ENCODE data around the gene NOTUM.
"Not testable (repeated sequence)": the region's sequence is repeated elsewhere in the genome, so short reads cannot be mapped to it uniquely, and the experiment has no call there.

Gene NOTUM

GRCh38 chr17:81957691-81958432 is 3.1 kb downstream of the NOTUM start:
- no peak for DNase-seq (ENCODE audit: low read depth)

DNA sequence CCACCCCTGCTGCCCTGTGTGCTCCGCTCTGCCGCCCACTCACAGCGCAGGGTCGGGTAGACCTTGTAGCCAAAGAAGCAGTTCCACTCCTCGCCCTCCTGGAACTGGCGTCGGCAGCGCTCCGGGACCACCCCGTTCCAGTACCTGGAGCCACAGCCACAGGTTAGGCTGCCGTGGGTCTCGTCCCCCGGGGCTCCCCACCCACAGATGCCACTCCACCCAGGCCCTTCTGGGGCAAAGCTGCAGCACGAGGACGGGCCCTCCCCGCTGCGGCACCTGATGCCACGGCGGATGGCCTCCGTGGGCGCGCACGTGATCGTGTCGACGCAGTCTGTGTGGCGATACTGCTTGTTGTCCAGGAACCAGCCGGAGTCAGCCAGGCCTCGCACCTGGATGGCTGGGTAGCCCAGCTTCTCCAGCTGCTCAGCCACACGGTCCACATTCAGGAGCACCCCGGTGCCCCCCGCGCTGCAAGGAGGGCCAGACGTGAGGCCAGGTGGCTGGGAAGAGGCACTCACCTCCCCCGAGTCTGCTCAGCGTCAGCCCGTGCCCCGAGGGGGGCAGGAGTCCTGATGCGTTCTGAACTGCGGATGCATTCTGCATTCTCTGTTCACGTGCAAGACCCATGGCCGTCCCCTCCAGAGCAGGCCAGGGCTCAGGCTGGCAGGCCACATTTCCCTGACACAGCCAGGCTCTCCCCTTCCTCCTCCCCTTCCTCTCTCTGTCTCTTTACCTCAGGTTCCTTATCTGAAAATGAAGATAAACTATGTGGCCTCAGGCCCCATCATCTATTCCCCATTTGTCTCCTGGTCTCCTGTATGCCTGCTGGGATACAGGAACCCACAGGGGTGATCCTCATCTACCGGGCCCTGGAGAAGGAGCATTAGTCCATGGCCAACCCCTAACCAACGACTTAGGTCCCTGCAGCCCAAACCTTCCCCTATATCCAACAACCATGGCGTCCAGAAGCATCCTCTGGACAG is 4.1 kb downstream of the NOTUM start:
- no peak for DNase-seq (ENCODE audit: low read depth)

DNA sequence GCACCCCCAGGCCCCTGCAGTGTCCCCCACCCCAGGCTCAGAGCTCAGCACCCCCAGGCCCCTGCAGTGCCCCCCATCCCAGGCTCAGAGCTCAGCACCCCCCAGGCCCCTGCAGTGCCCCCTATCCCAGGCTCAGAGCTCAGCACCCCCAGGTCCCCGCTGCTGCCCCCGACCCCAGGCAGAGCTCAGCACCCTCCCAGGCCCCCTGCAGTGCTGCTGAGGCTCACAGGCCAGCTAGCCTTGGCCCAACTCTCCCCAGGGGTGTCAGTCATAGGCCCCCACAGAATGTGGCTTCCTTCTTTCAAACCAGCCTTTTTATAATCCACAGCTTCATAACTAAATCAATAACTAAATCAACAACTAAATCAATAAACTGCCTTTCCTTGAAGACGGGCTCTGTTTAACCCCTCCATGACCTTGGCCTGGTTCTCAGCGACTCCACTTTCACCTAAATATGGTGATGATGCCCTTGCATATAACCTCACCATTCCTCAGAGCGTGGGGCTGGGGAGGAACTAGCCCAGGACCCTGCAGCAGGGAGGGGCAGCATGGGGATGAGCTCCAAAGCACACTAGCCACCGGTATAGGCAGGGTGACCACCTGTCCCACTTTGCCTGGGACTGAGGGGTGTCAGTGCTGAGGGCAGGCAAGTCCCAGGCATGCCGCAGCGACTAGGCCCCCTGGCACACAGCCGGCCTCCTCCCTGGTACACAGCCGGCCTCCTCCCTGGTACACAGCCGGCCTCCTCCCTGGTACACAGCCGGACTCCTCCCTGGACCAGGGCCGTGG is 5.0 kb downstream of the NOTUM start:
- no peak for DNase-seq (ENCODE audit: low read depth)

DNA sequence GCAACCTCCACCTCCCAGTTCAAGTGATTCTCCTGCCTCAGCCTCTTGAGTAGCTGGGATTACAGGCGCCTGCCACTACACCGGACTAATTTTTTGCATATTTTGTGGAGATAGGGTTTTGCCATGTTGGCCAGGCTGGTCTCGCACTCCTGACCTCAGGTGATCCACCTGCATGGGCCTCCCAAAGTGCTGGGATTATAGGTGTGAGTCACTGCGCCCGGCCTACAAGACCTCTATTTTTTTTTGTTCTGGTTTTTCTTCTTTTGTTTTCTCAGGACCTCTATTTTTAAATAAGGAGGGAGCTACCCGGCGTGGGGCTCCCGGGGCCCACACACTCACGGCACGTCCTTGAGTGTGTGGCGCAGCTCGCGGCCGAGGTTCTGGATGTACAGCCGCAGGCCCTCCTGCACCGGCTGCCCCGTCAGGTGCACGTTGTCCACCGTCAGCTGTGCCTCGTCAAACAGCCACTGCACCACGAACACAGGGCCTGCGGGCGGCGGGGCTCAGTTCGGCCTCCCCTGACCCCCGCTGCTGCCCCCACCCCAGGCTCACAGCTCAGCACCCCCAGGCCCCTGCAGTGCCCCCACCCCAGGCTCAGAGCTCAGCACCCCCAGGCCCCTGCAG is 5.8 kb downstream of the NOTUM start:
- DNase-seq (ENCODE audit: low read depth): no peak

- DNase-seq (ENCODE audit: low read depth): no peak
Observed at GRCh38 chr17:81954131-81955057, 6.6 kb downstream of the NOTUM start.

DNA sequence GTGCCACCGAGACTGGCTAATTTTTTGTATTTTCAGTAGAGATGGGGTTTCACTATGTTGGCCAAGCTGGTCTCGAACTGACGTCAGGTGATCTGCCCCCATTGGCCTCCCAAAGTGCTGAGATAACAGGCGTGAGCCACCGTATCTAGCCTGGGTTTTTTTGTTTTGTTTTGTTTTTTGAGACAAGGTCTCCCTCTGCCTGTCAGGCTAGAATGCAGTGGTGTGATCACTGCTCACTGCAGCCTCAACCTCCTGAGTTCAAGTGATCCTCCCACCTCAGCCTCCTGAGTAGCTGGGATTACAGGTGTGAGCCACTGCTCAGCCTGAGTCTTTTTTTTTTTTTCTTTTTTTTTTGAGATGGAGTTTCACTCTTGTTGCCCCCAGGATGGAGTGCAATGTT is 7.5 kb downstream of the NOTUM start:
- not testable (repeated sequence) for DNase-seq (ENCODE audit: low read depth)

GRCh38 chr17:81952792-81953228 is 8.2 kb downstream of the NOTUM start:
- no peak for DNase-seq (ENCODE audit: low read depth)

GRCh38 chr17:81951785-81952684 is 9.0 kb downstream of the NOTUM start:
- no peak for DNase-seq (ENCODE audit: low read depth)

GRCh38 chr17:81950501-81950900 is 10.5 kb downstream of the NOTUM start:
- DNase-seq (ENCODE audit: low read depth): no peak

DNA sequence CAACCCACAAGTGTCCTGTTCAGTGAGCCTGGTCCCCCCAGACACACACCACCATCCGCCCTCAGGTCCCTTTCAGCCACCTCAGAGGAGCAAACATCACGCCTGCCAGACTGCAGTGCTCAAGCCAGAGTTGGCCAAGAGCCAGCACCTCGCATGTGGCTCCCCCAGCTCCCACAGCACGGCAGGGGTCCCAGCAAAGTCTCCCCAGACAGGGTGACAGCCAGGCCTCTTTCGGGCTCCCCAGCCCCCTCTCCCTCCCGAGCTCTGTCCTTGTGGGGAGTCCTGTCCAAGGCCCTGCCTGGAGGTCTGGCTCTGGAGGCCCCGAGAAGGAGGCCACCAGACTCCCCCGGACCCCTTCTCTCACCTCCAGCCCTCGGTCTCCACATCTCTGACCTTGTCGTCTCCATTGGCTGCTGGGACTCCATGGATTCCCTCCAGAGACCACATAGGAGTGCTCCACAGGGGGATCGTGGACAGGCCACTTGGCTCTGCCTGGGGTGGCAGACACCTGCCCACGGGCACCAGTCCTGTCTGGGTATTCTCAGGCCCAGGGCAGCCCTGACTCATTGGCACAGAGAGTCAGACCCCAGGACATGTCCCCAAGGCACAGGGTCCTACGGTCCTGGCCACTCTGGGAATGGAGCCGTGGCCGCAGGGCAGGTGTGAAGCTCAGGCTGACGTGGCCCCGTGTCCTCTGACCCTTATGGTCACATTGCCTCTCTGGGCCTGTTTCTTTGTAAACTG is 12.2 kb downstream of the NOTUM start:
- DNase-seq (ENCODE audit: low read depth): no peak

GRCh38 chr17:81947189-81947588 is 13.8 kb downstream of the NOTUM start, which contains the start of gene MYADML2:
TSS of gene MYADML2 (minus strand) at chr17:81947233. CDS start at chr17:81941741, 5,492 bp downstream.
- no peak for DNase-seq (ENCODE audit: low read depth)

DNA sequence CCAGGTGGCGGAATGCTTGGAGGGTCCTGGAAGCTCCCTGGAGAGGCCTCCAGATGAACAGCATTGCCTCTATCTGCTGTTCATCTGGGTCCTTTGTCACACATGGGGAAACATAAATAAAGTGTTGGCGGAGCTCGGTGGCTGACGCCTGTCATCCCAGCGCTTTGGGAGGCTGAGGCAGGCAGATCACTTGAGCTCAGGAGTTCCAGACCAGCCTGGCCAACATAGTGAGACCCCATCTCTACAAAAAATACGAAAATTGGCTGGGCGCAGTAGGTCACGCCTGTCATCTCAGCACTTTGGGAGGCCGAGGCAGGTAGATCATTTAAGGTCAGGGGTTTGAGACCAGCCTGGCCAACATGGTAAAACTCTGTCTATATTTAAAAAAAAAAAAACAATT is 16.1 kb downstream of the NOTUM start:
- DNase-seq (ENCODE audit: low read depth): no peak

DNA sequence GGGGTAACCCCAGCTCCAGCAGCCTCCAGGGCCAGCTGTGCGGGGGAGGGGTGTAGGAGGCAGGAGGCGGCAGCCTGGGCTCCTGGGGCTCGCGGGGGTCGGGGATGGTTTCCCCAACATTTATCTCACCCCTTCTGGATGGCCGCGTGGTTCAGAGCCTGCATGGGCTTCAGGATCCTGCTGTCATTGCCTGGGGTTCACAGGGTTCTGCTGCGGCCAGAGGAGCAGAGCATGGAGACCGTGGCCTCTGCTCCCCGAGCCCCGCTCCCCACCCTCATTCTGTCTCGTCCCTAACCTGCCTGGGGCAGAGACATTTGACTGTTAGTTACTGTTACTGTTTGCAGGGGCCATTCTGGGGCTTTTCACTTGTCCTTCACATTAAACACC is 18.8 kb downstream of the NOTUM start:
- DNase-seq (ENCODE audit: low read depth): no peak

DNA sequence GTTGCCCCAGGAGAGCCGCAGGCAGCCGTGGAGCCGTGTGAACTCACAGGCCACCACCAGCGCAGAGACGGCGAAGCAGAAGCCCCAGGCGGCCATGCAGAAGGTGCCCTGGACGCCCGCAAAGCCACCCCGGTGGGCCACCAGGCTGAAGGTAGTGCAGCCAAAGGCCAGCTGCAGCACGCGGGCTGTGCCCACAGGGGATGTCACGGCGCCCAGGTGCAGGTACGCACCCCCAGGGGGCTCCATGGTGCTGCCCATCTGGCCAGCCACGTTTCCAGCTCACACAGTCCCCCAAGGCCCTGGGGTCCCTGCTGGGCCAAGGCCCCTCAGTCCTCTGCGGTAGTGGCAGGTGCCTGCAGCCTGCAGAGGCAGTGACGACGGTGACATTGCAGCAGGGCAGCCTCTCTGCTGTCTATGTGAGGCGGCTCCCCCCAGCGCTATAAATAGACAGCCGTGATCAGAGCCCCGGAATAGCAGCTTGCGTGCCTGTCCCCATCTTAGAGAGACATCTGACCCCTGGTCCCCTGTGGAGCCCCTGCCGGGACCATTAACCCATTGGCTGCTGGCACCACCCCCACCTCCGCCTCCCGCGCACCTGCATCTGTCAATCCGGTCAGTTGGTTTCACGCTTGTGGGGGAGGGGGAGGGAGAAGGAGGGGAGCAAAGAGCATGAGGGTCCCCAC is 19.4 kb downstream of the NOTUM start:
- no peak for DNase-seq (ENCODE audit: low read depth)

- no peak for DNase-seq (ENCODE audit: low read depth)
Observed at GRCh38 chr17:81940538-81941483, 20.2 kb downstream of the NOTUM start.

DNA sequence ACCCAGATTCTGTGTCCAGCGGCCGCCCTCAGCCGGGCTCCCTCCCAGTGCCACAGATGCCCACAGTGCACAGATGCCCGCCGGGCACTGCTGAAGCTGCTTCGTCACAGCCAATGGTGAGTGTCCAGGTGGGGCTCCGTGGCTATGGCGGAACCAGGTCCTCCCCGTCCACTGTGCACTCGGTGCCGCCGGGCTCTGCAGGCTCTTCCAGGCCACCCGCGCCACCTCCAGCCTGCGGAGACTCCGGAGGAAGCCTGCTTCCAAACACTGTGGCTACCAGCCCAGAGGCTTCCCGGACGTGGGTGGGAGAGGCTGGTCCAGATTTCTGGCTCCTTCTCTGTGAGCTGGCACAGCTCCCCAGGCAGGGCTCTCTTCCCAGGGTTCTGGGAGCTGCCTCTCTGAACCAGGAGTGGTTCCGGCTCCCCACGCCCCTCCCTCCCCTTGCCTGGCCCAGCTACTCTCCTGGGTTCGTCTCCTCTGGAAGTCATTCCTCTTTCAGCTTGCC is 21.1 kb downstream of the NOTUM start:
- no peak for DNase-seq (ENCODE audit: low read depth)

GRCh38 chr17:81939218-81939617 is 21.8 kb downstream of the NOTUM start:
- no peak for DNase-seq (ENCODE audit: low read depth)
